Measurements from ENCODE around the gene PSMB7. TPM values are rescaled to one million over a fixed set of nuclear protein-coding genes. Genes with fewer than 3 reads are reported as not detected.

The PSMB7 gene
- polyA plus RNA-seq, 4 donors = 139 to 221 (median 189) TPM

GRCh38 chr9:124370896-124371582 is 44.2 kb downstream of the PSMB7 start:
- FAIRE-seq (no peak), DNase-seq (no peak)
- Histone ChIP-seq H3K27ac (ENCODE audit: low read depth in 1 of 3, low read length in 2 of 3) (no peak overlapping the region), H3K9me3 (ENCODE audit: control insufficient read depth in 2 of 2, insufficient read depth in 1 of 2, low read depth in 1 of 2, low read length in 1 of 2) (no peaks in the 10 kb centered on the region), H3K36me3 (ENCODE audit: control insufficient read depth in 3 of 3, insufficient read depth in 2 of 3, low read depth in 1 of 3, low read length in 3 of 3) (peaks cover 0 to 23% (median 2%) of the 10 kb centered on the region in 3 donors), H3K4me1 (ENCODE audit: control insufficient read depth in 3 of 3, insufficient read depth in 2 of 3, low read depth in 1 of 3, low read length in 2 of 3) (no peaks in the 10 kb centered on the region), H3K27me3 (ENCODE audit: control insufficient read depth in 3 of 3, insufficient read depth in 3 of 3, low read length in 3 of 3) (no peaks in the 10 kb centered on the region), H3K4me3 (ENCODE audit: low read depth in 1 of 3, low read length in 3 of 3) (no peak overlapping the region)
- 84 to 89% (median 88%) methylated on average over 9 of the region's 9 CpGs for WGBS, 3 donors

- no peaks in the 10 kb centered on the region for H3K27me3 ChIP-seq (ENCODE audit: control insufficient read depth in 3 of 3, insufficient read depth in 3 of 3, low read length in 3 of 3)
Measured at GRCh38 chr9:124369231-124369797, 45.9 kb downstream of the PSMB7 start.

GRCh38 chr9:124368692-124369091 is 46.5 kb downstream of the PSMB7 start:
- H3K27ac ChIP-seq (ENCODE audit: low read depth in 1 of 3, low read length in 2 of 3) = no peak overlapping the region
- no peaks in the 10 kb centered on the region for H3K9me3 ChIP-seq (ENCODE audit: control insufficient read depth in 2 of 2, insufficient read depth in 1 of 2, low read depth in 1 of 2, low read length in 1 of 2)
- H3K27me3 ChIP-seq (ENCODE audit: control insufficient read depth in 3 of 3, insufficient read depth in 3 of 3, low read length in 3 of 3) = no peaks in the 10 kb centered on the region
- H3K4me1 ChIP-seq (ENCODE audit: control insufficient read depth in 3 of 3, insufficient read depth in 2 of 3, low read depth in 1 of 3, low read length in 2 of 3) = no peaks in the 10 kb centered on the region
- WGBS, 3 donors = 82 to 89% (median 85%) methylated on average over 3 of the region's 3 CpGs
- DNase-seq = no peak
- FAIRE-seq = no peak
- H3K4me3 ChIP-seq (ENCODE audit: low read depth in 1 of 3, low read length in 3 of 3) = no peak overlapping the region
- H3K36me3 ChIP-seq (ENCODE audit: control insufficient read depth in 3 of 3, insufficient read depth in 2 of 3, low read depth in 1 of 3, low read length in 3 of 3) = peaks cover 0 to 27% (median 0%) of the 10 kb centered on the region in 3 donors

More at GRCh38 chr9:124369231-124369797, 45.9 kb downstream of the PSMB7 start:
- Histone ChIP-seq H3K27ac (ENCODE audit: low read depth in 1 of 3, low read length in 2 of 3) (no peak overlapping the region), H3K4me1 (ENCODE audit: control insufficient read depth in 3 of 3, insufficient read depth in 2 of 3, low read depth in 1 of 3, low read length in 2 of 3) (no peaks in the 10 kb centered on the region), H3K36me3 (ENCODE audit: control insufficient read depth in 3 of 3, insufficient read depth in 2 of 3, low read depth in 1 of 3, low read length in 3 of 3) (peaks cover 0 to 23% (median 0%) of the 10 kb centered on the region in 3 donors), H3K9me3 (ENCODE audit: control insufficient read depth in 2 of 2, insufficient read depth in 1 of 2, low read depth in 1 of 2, low read length in 1 of 2) (no peaks in the 10 kb centered on the region), H3K4me3 (ENCODE audit: low read depth in 1 of 3, low read length in 3 of 3) (no peak overlapping the region)
- no peak for FAIRE-seq
- WGBS, 3 donors = 84 to 98% (median 93%) methylated on average over 9 of the region's 9 CpGs
- DNase-seq = no peak

GRCh38 chr9:124366476-124367220 is 48.6 kb downstream of the PSMB7 start:
- H3K27me3 ChIP-seq (ENCODE audit: control insufficient read depth in 3 of 3, insufficient read depth in 3 of 3, low read length in 3 of 3) = no peaks in the 10 kb centered on the region
- H3K9me3 ChIP-seq (ENCODE audit: control insufficient read depth in 2 of 2, insufficient read depth in 1 of 2, low read depth in 1 of 2, low read length in 1 of 2) = no peaks in the 10 kb centered on the region
- no peak for FAIRE-seq
- H3K36me3 ChIP-seq (ENCODE audit: control insufficient read depth in 3 of 3, insufficient read depth in 2 of 3, low read depth in 1 of 3, low read length in 3 of 3) = peaks cover 0 to 37% (median 0%) of the 10 kb centered on the region in 3 donors
- H3K4me1 ChIP-seq (ENCODE audit: control insufficient read depth in 3 of 3, insufficient read depth in 2 of 3, low read depth in 1 of 3, low read length in 2 of 3) = no peaks in the 10 kb centered on the region
- WGBS, 3 donors = 90 to 95% (median 92%) methylated on average over 10 of the region's 10 CpGs
- H3K4me3 ChIP-seq (ENCODE audit: low read depth in 1 of 3, low read length in 3 of 3) = no peak overlapping the region
- no peak overlapping the region for H3K27ac ChIP-seq (ENCODE audit: low read depth in 1 of 3, low read length in 2 of 3)
- DNase-seq = no peak

- FAIRE-seq = no peak
- peaks cover 0 to 41% (median 0%) of the 10 kb centered on the region in 3 donors for H3K36me3 ChIP-seq (ENCODE audit: control insufficient read depth in 3 of 3, insufficient read depth in 2 of 3, low read depth in 1 of 3, low read length in 3 of 3)
Measured at GRCh38 chr9:124365036-124365435, 50.2 kb downstream of the PSMB7 start.

GRCh38 chr9:124364141-124364540 is 51.1 kb downstream of the PSMB7 start:
- Histone ChIP-seq H3K4me1 (ENCODE audit: control insufficient read depth in 3 of 3, insufficient read depth in 2 of 3, low read depth in 1 of 3, low read length in 2 of 3) (no peaks in the 10 kb centered on the region), H3K36me3 (ENCODE audit: control insufficient read depth in 3 of 3, insufficient read depth in 2 of 3, low read depth in 1 of 3, low read length in 3 of 3) (peaks cover 0 to 40% (median 0%) of the 10 kb centered on the region in 3 donors), H3K27ac (ENCODE audit: low read depth in 1 of 3, low read length in 2 of 3) (no peak overlapping the region), H3K9me3 (ENCODE audit: control insufficient read depth in 2 of 2, insufficient read depth in 1 of 2, low read depth in 1 of 2, low read length in 1 of 2) (no peaks in the 10 kb centered on the region), H3K4me3 (ENCODE audit: low read depth in 1 of 3, low read length in 3 of 3) (no peak overlapping the region), H3K27me3 (ENCODE audit: control insufficient read depth in 3 of 3, insufficient read depth in 3 of 3, low read length in 3 of 3) (no peaks in the 10 kb centered on the region)
- FAIRE-seq (no peak), DNase-seq (no peak)
- WGBS, 3 donors = 93 to 99% (median 95%) methylated on average over 4 of the region's 4 CpGs

More at GRCh38 chr9:124365036-124365435, 50.2 kb downstream of the PSMB7 start:
- H3K27ac ChIP-seq (ENCODE audit: low read depth in 1 of 3, low read length in 2 of 3) = no peak overlapping the region
- H3K4me3 ChIP-seq (ENCODE audit: low read depth in 1 of 3, low read length in 3 of 3) = no peak overlapping the region
- H3K27me3 ChIP-seq (ENCODE audit: control insufficient read depth in 3 of 3, insufficient read depth in 3 of 3, low read length in 3 of 3) = no peaks in the 10 kb centered on the region
- no peaks in the 10 kb centered on the region for H3K9me3 ChIP-seq (ENCODE audit: control insufficient read depth in 2 of 2, insufficient read depth in 1 of 2, low read depth in 1 of 2, low read length in 1 of 2)
- DNase-seq = no peak
- H3K4me1 ChIP-seq (ENCODE audit: control insufficient read depth in 3 of 3, insufficient read depth in 2 of 3, low read depth in 1 of 3, low read length in 2 of 3) = no peaks in the 10 kb centered on the region
- 83 to 88% (median 87%) methylated on average over 8 of the region's 8 CpGs for WGBS, 3 donors

GRCh38 chr9:124363326-124364096 is 51.7 kb downstream of the PSMB7 start:
- FAIRE-seq = no peak
- no peak overlapping the region for H3K27ac ChIP-seq (ENCODE audit: low read depth in 1 of 3, low read length in 2 of 3)
- WGBS, 3 donors = 81 to 91% (median 86%) methylated on average over 21 of the region's 21 CpGs

GRCh38 chr9:124361128-124361527 is 54.1 kb downstream of the PSMB7 start:
- Histone ChIP-seq H3K27me3 (ENCODE audit: control insufficient read depth in 3 of 3, insufficient read depth in 3 of 3, low read length in 3 of 3) (no peaks in the 10 kb centered on the region), H3K9me3 (ENCODE audit: control insufficient read depth in 2 of 2, insufficient read depth in 1 of 2, low read depth in 1 of 2, low read length in 1 of 2) (no peaks in the 10 kb centered on the region), H3K36me3 (ENCODE audit: control insufficient read depth in 3 of 3, insufficient read depth in 2 of 3, low read depth in 1 of 3, low read length in 3 of 3) (peaks cover 0 to 53% (median 5%) of the 10 kb centered on the region in 3 donors), H3K27ac (ENCODE audit: low read depth in 1 of 3, low read length in 2 of 3) (no peak overlapping the region), H3K4me3 (ENCODE audit: low read depth in 1 of 3, low read length in 3 of 3) (no peak overlapping the region), H3K4me1 (ENCODE audit: control insufficient read depth in 3 of 3, insufficient read depth in 2 of 3, low read depth in 1 of 3, low read length in 2 of 3) (no peaks in the 10 kb centered on the region)
- DNase-seq (no peak), FAIRE-seq (no peak)
- 93 to 94% (median 93%) methylated on average over 8 of the region's 8 CpGs for WGBS, 3 donors

More at GRCh38 chr9:124363326-124364096, 51.7 kb downstream of the PSMB7 start:
- H3K4me1 ChIP-seq (ENCODE audit: control insufficient read depth in 3 of 3, insufficient read depth in 2 of 3, low read depth in 1 of 3, low read length in 2 of 3) = no peaks in the 10 kb centered on the region
- no peaks in the 10 kb centered on the region for H3K27me3 ChIP-seq (ENCODE audit: control insufficient read depth in 3 of 3, insufficient read depth in 3 of 3, low read length in 3 of 3)
- H3K4me3 ChIP-seq (ENCODE audit: low read depth in 1 of 3, low read length in 3 of 3) = no peak overlapping the region
- no peak for DNase-seq
- H3K36me3 ChIP-seq (ENCODE audit: control insufficient read depth in 3 of 3, insufficient read depth in 2 of 3, low read depth in 1 of 3, low read length in 3 of 3) = peaks cover 0 to 43% (median 0%) of the 10 kb centered on the region in 3 donors
- H3K9me3 ChIP-seq (ENCODE audit: control insufficient read depth in 2 of 2, insufficient read depth in 1 of 2, low read depth in 1 of 2, low read length in 1 of 2) = no peaks in the 10 kb centered on the region

Data from small intestine (tissue), 7 donors.